NCI-H345 treated with DMSO at 0.1 percent for 48 hours (cell line): ENCODE results near the gene VAV1.
"Not testable (repeated sequence)": the region's sequence is repeated elsewhere in the genome, so short reads cannot be mapped to it uniquely, and the experiment has no call there.

Experiments used
- DNase-seq: peaks from one replicate; lab custom pipeline; 2025; ENCODE audit not compliant: unreplicated experiment; lab: John Stamatoyannopoulos, UW

VAV1 gene

DNA sequence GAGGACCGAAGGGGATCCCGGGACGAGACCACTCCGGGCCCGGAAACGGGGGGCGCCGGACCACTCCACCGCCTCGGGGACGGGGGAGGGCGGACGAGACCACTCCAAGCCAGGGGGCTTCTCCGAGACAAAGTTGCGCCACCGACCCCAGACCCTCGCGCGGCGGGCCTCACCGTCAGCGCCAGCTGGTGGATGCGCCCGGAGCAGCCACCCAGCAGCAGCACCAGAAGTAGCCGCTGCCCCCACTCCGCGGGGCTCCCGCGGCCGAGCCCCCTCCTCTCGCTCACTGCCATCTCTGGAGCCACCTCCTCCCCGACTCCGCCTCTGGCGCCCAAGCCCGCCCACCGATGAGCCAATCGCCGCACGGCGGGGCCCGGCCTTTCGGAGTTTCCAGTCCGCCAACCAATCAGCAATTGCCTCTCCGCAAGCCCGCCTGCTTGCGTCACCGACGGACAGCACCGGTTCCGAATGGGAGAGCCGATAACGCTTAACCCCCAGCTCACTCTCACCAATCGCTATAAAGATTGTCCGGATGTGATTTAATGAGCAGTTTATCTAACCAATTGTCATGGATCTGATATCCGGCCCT is 35.1 kb upstream of the VAV1 start, which contains the start of gene GPR108:
TSS of gene GPR108 (minus strand) at position 297 of the 589 bp plus-strand sequence. CDS start at position 293, 4 bp downstream.
- peak; percentile 99 for DNase-seq

DNA sequence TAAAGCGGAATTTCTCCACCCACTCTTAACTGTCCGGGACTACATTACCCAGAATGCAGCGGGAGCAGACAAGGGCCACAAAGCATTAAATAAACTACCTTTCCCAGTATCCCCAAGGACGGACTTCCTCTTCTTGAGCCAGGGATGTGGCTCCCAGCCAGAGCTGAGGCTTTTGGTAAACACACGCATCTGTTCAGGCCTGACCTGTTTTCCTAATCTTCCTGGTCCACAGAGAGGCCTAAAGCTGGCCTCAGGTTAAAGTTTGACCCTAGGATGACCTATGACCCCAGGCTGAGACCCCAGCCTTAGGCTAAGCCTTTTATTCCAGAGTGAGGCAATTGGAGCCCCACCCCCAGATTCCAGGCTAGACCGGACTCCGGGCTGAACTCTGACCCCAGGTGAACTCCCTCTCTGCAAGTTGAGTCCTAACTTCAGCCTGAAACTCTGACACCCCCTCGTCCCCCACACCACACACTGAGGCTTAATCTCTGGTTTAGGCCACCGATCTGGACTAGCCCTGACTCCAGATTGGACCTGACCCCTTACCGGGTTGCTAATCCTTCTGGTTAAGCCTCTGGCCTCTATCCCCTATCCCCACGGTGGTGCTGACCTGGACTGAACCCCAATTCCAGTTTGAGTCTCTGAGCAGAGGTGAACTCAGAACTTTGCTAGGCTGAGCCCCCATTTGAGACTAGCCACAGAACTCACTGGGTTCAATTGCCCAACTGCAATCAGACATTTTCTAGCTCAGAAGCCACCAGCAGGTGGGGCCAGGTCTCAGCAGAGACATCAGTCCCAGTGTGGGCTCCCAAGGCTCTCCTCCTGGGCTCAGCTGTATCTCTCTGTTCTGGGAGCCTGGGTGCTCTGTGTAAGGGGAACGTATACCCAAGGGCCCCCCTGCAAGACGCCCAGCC is 34.4 kb upstream of the VAV1 start:
- no peak for DNase-seq

DNA sequence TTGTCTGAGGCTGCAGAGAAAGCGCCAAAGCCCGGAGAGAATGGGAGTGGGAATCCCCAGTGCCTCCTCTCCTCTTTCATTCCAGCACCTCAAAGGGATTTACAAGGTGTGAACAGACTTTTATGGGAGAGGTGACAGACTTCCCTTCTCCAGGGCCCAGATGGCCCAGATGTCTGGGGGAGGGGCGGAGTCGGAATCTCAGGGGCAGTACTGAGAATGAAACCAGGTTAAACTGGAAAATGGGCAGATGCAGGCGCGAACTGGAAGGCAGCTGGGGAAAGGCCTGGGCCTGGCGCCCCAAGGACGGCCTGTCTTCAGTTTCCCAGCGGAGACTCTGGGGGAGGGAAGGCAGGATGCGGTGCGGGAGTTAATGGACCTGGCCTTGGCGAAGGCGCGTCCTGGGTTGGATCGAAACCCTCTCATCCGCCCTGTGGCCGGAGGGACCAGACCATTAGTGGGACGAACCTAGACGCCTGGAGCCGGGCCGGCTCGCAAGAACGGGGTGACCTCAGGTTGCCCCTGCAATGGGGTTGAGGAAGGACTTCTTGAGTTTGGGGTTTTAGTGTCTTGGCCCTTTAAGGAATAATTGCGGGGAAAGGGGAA is 33.6 kb upstream of the VAV1 start:
- no peak for DNase-seq

DNA sequence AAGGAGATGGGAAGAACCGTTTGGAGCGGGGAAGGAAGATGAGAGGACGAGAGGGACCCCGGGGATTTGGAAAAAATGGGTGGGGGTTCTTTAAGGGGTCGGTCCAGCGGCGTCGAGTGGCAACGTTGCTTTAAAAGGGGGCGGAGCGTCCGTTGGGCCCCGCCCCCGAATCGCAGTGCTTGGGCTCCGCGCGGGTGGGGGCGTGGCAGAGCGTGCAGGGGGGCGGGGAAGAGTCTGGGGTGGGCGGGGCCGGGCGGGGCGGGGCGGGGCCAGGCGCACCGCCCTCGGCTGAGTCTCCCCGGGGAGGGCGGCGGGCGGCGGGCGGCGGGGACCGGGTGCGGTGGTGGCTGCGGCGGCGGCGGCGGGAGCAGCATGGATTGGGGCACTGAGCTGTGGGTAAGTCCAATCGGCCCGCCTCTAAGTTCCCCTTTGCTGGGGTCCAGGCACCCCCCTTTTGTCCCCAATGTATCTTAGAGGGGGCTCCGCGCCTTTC is 33.1 kb upstream of the VAV1 start, which contains the start of gene TRIP10:
TSS of gene TRIP10 (plus strand) at position 291 of the 493 bp plus-strand sequence. CDS start at position 373, 82 bp downstream.
- peak; percentile 30 for DNase-seq

DNA sequence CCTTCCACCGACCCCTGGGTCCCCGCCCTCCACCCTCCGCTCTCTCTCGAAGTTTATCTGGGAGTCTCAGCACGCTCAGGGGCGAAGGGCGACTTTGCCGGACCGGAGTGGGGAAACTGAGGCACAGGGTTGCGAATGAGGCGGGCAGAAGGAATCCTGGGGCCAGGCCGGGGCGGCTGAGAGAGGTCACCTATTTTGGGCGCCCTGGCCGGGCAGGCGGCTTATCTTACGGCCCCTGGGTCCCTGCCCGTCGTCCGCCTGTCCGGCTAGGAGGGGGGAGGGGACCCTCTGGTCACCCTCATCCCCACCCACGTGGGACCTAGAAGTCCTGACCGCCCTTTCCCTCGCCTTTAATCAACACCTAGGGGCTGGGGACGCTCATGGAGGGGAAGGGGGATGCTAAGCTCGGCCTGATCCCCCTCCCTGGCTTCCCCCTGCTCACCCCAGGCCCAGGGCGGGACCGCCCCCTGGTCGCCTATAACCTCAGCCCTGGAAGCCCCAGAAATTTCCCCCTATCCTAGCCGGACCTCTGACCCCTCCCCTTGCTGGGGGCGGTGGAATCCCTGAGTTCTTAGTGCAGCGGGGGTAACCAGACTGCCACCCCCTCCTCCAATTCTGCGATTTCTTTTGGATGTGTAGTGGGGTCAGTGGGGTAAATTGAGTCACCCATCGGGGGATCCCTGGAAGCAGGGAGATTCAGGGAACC is 32.5 kb upstream of the VAV1 start:
- DNase-seq = no peak

DNA sequence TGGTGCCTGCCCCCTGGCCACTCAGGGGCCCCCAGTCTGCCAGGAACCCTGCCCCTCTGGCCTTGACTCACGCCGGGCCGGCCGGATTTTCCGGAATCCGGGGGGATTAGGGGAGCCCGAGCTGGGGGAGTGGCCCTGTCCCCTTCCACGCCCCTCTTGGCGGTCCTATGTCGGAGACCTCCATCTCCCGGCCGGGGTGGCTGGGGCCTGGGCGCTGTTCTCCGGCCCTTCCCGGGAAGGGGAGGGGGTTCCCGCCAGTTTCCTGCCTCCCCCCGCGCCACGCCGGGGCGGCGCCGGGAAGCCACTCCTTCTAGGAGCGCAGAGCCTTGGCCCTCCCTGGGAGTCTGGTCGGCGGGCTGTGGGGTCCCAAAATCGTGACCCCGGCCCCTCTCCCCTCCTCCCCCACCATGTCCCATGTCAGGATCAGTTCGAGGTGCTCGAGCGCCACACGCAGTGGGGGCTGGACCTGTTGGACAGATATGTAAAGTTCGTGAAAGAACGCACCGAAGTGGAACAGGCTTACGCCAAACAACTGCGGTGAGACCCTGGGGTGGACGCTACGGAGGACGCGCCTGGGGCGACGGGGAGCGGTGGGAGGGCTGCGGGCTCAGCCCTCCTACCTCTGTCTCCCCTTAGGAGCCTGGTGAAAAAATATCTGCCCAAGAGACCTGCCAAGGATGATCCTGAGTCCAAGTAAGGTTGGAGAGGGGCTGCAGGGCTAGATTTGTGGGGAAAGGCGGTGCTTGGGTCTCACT is 31.7 kb upstream of the VAV1 start:
- DNase-seq = no peak

DNA sequence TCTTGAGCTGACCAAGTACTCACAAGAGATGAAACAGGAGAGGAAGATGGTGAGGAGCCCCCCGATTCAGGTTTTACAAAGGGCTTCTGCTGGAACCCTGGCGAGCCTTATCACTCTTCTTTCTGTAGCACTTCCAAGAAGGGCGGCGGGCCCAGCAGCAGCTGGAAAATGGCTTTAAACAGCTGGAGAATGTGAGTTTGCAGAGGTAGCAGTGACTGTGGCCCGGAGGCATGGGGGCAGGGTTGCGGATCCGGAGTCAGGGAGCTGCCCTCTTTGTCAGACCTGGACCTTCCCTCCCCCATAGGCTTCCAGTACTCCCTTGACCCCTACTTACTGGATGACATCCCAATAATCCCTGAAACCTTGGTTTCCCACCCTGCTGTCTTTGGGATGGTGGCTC is 29.4 kb upstream of the VAV1 start:
- DNase-seq = no peak

DNA sequence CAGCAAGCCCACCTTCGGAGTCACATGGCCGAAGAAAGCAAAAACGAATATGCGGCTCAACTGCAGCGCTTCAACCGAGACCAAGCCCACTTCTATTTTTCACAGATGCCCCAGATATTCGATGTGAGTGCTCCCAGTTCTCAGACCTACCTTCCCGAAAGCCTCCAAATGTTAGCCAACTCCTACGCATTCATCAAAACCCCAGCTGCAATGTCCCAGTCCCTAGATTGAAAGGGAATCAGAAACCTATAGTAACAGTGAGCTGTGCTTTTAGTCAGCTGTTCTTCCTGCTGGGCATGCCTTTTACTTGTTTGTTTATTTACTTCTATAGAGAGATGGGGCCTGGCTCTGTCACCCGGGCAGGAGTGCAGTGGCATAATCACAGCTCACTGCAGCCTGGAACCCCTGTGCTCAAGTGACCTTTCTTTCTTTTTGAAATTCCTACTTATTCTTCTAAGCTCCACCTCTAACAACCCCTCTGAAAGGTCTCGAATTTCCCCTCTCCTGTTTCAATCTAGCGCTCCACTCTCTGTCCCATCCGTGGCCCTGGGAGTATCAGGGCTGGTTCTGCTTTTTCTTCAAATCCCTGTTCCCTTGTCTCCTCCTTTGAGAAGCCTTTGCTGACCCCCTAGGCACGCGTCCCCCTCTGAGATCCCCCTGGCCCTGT is 28.7 kb upstream of the VAV1 start:
- no peak for DNase-seq

DNA sequence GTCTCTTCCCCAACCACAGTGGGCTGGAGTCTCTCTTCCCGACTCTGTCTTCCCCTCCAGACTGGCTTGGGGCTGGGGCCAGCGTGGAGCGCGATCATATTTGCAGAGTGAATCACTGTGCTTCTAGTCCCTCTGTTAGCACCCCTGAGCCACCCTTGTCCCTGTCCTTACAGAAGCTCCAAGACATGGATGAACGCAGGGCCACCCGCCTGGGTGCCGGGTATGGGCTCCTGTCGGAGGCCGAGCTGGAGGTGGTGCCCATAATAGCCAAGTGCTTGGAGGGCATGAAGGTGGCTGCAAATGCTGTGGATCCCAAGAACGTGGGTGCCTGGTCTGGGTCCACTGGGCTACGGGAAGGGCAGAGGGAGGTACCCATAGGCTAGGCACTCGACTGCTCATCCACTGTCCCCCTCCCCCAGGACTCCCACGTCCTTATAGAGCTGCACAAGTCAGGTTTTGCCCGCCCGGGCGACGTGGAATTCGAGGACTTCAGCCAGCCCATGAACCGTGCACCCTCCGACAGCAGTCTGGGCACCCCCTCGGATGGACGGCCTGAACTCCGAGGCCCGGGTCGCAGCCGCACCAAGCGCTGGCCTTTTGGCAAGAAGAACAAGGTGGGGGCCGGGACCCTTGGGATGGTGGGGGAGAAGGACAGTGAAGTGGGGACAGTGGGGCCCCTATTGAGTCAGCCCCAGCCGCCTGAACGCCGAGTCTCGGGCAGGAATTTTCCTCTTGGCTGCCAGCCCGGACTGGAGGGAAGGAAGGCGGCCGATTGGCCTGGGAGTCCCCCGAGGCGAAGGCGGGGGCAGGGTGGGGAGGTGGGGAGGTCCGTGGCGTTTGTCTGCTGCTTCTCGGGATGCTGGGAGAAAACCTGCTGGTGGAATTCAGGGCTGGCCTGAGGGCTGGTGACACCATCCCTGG is 27.9 kb upstream of the VAV1 start:
- no peak for DNase-seq

DNA sequence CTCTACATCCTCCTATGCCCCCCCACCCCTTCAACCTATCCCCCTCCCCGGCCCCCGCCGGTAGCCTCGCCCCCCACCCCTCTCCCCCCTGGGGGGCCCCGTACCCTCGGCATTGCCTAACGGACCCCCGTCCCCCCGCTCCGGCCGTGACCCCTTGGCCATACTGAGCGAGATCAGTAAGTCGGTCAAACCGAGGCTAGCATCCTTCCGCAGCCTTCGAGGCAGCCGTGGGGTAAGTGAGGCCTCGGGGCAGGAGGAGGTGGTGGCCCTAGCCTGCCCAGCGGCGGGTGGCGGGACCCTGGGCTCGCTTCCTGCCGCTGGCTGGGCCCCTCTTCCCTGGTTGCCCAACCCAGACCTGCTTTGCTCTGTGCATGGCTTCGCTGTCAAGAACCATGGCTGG is 26.5 kb upstream of the VAV1 start:
- DNase-seq = no peak

DNA sequence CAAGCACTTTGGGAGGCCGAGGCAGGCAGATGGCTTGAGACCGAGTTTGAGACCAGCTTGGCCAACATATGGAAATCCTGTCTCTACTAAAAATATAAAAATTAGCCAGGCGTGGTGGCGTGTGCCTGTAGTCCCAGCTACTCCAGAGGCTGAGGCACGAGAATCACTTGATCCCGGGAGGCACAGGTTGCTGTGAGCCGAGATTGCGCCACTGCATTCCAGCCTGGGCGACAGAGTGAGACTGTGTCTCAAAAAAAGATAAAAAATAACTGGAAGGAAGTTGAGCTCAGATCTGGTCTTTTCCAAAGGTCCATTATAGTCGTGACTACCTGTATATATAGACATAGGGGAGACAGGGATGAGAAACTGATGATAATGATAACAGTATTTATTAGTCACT is 24.0 kb upstream of the VAV1 start:
- not testable (repeated sequence) for DNase-seq

DNA sequence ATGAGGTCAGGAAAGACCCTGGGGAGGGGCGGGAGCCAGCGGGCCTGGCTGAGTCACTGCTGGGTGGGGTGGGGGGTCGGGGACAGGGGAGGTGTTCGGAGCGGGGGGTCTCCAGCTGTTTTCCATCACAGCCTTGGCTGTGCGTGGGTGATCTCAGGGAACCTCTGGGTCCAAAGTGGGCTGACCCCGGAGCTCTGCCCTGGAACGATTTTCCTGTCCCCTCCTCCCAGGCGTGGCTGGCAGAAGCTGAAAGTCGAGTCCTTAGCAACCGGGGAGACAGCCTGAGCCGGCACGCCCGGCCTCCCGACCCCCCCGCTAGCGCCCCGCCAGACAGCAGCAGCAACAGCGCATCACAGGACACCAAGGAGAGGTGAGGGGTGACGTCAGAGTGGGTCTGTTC is 22.4 kb upstream of the VAV1 start:
- no peak for DNase-seq

DNA sequence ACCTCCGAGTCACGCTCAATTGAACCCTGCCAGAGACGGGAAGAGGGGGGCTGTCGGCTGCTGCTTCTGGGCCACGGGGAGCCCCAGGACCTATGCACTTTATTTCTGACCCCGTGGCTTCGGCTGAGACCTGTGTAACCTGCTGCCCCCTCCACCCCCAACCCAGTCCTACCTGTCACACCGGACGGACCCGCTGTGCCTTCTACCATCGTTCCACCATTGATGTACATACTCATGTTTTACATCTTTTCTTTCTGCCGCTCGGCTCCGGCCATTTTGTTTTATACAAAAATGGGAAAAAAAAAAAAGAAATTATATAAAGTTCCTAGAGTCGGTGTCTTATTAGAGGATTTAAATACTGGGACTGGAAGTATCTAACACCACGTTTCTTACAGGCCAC is 21.3 kb upstream of the VAV1 start:
- DNase-seq = no peak

DNA sequence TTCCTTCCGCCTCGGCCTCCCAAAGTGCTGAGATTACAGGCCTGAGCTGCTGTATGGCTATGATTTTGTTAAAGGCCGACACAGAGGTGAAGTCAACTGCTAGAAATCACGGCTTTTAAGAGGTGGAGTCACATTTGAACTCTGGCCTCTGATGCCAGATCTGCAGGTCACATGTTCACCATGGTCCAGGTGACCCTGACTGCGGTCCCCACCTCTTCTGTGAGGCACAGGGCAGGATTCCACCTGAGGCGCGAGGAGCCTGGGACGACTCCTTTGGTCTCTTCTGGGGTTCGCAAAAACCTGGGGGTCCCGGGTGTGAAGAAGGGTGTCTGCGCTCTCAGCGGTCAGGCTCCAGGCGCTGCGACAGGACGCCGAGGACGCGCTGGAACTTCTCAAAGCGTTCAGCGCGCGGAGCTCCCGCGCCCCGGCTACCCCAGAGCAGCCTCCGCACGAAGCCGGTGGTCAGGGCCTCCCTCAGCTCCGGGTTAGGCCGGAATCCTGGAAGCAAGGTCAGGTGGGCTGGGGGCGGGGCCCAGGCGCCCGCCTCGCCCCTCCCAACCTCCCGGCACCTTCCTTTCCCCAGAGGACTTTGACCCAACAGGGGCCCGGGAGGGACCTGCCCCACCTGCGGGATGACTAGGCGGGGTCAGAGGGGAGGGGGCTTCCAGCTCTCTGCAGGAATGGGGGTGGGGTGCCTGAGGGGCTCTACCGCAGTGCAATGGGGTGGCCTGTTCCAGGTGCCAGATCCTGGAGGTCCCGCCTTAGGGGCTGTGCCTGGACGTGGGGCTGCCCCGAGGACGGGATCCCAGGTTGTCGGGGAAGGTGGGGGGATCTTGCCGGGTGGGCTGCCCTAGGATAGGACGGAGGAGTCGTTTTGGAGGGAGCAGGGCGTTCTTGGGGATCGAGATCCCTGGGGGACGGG is 20.0 kb upstream of the VAV1 start:
- DNase-seq = no peak

DNA sequence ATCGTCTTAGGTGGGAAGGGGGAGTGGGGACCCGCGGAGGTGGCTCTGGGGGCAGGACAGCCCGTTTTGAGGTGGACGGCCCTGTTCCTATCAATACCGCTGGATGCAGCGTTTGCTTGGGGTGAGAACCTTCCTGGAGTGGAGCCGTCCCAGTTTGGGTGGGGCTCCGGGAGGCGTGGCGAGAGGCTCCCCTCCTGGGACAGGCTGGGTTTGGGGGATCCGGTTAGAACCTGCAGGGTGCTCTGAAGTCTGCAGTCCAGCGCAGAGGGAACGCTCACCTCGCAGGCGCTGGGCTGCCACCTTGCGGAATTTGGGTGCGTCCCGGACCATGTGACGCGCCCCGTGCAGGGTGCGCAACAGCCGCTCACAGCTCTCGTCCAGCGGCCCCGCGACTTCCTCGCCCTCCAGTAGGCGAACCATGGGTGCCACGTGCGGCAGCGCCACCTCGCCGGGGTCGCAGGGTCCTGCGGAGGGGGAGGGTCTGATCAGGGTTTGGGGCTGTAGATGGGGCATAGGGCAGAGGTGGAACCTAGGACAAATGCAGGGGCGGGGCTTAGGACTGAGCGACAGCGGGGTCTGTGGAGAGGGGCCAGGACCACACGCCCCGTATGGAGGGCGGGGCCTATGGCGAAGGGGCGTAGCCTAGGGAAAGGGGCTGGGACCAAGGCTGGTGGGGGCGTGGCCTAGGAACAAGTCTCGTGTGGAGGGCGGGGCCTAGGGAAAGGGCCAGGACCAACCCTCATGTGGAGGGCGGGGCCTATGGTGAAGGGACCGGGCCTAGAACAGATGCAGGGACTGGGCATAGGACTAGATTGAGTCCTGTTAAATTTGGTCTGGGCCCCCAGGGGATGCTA is 19.1 kb upstream of the VAV1 start:
- DNase-seq = no peak

DNA sequence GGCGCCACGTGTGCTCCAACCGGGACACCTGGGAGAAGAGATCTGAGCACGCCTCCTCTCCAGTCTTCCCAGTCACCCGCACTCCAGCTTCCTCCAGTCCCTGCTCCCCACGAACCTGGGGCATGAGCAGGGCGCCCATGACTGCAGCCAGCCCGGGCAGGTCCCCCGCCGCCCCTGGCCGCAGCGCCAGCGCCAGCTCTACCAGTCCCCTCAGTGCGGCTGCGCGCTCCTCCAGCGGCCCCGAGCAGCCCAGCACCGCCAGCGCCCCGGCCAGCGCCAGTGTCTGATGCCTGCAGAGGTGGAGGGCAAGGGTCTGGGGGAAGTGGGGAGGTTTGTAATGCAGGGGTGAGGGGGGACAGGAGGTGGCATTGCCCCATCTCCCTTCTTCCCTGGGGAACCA is 18.4 kb upstream of the VAV1 start:
- no peak for DNase-seq
